ENCODE results near the gene PREP.

The PREP gene

GRCh38 chr6:105317607-105318533, 85.0 kb downstream of the PREP start:
- peaks cover 13% of the 10 kb centered on the region for H3K36me3 ChIP-seq
- no peak overlapping the region for H3K27ac ChIP-seq
- no peak for TF ChIP-seq CTCF (IDR thresholded peaks at IDR 0.05)

DNA sequence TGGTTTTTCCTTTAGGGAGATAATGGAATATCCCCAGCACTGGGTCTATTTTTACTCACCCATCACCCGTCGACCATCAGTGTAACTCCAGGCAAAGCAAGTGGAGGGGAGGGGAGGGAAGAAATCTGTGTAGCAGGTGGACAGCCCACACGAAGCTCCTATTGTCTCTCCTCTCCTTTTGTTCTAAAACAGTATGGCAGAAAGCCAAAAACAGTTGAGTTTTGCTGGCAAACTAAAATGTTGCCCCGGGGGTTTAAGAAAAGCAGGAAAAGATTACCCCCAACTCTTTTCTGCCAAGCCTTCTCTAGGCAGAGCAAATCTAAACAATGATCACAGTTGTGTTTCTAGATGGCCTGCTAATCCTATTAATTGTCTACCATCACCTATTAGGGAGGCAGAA, 89.7 kb downstream of the PREP start:
- Histone ChIP-seq H3K27ac (no peak overlapping the region), H3K36me3 (peaks cover 4% of the 10 kb centered on the region), H3K27me3 (no peaks in the 10 kb centered on the region), H3K4me3 (ENCODE audit: low read depth in 1 of 2, low read length in 1 of 2) (no peak overlapping the region), H3K4me1 (ENCODE audit: control insufficient read depth in 1 of 2, insufficient read depth in 1 of 2, low read depth in 1 of 2, low read length in 1 of 2) (no peaks in the 10 kb centered on the region), H3K9me3 (no peaks in the 10 kb centered on the region)
- TF ChIP-seq CTCF (IDR thresholded peaks at IDR 0.05) = no peak

More at GRCh38 chr6:105317607-105318533, 85.0 kb downstream of the PREP start:
- Histone ChIP-seq H3K9me3 (no peaks in the 10 kb centered on the region), H3K27me3 (no peaks in the 10 kb centered on the region), H3K4me1 (ENCODE audit: control insufficient read depth in 1 of 2, insufficient read depth in 1 of 2, low read depth in 1 of 2, low read length in 1 of 2) (no peaks in the 10 kb centered on the region), H3K4me3 (ENCODE audit: low read depth in 1 of 2, low read length in 1 of 2) (no peak overlapping the region)

GRCh38 chr6:105310947-105311346, 91.9 kb downstream of the PREP start:
- Histone ChIP-seq H3K27me3 (no peaks in the 10 kb centered on the region), H3K9me3 (no peaks in the 10 kb centered on the region), H3K36me3 (peaks cover 4% of the 10 kb centered on the region), H3K4me3 (ENCODE audit: low read depth in 1 of 2, low read length in 1 of 2) (no peak overlapping the region), H3K4me1 (ENCODE audit: control insufficient read depth in 1 of 2, insufficient read depth in 1 of 2, low read depth in 1 of 2, low read length in 1 of 2) (no peaks in the 10 kb centered on the region), H3K27ac (no peak overlapping the region)
- TF ChIP-seq CTCF (IDR thresholded peaks at IDR 0.05) = no peak

DNA sequence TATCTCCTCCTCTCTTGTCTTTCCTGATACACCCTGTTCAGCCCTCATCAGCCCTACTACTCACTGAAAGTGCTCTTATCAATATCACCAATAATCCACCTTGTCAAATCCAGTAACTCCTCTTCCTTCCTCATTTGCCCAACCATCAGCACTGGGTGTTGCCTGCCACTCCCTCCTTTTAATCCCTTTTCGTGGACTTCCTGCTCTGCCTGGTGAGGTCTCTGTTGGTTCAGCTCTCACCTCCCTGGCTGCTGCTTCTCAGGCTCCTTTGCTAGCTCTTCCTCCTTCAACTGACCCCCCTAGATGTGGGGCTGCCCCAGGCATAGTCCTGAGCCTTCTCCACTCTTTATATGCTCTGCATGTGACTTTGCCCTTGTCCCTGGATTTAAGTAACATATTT, 92.5 kb downstream of the PREP start:
- TF ChIP-seq CTCF (IDR thresholded peaks at IDR 0.05) = no peak
- Histone ChIP-seq H3K36me3 (peaks cover 4% of the 10 kb centered on the region), H3K27me3 (no peaks in the 10 kb centered on the region), H3K4me1 (ENCODE audit: control insufficient read depth in 1 of 2, insufficient read depth in 1 of 2, low read depth in 1 of 2, low read length in 1 of 2) (no peaks in the 10 kb centered on the region), H3K4me3 (ENCODE audit: low read depth in 1 of 2, low read length in 1 of 2) (no peak overlapping the region), H3K9me3 (no peaks in the 10 kb centered on the region), H3K27ac (no peak overlapping the region)

GRCh38 chr6:105308840-105309239, 94.0 kb downstream of the PREP start:
- Histone ChIP-seq H3K4me3 (ENCODE audit: low read depth in 1 of 2, low read length in 1 of 2) (no peak overlapping the region), H3K4me1 (ENCODE audit: control insufficient read depth in 1 of 2, insufficient read depth in 1 of 2, low read depth in 1 of 2, low read length in 1 of 2) (no peaks in the 10 kb centered on the region), H3K27ac (no peak overlapping the region), H3K36me3 (peaks cover 4% of the 10 kb centered on the region), H3K9me3 (no peaks in the 10 kb centered on the region), H3K27me3 (no peaks in the 10 kb centered on the region)
- TF ChIP-seq CTCF (IDR thresholded peaks at IDR 0.05) = no peak

All from neutrophil (primary cell).